HG02610 (cell line): ENCODE measurements around the gene AP1S1.

Experiments
- ATAC-seq: cut with Tn5 transposase; IDR thresholded peaks from one replicate; pipeline ENCODE4 v1.9.1; 2021; ENCODE audit warnings: mild to moderate bottlenecking, moderate library complexity; ENCODE audit not compliant: unreplicated experiment

AP1S1 gene

DNA sequence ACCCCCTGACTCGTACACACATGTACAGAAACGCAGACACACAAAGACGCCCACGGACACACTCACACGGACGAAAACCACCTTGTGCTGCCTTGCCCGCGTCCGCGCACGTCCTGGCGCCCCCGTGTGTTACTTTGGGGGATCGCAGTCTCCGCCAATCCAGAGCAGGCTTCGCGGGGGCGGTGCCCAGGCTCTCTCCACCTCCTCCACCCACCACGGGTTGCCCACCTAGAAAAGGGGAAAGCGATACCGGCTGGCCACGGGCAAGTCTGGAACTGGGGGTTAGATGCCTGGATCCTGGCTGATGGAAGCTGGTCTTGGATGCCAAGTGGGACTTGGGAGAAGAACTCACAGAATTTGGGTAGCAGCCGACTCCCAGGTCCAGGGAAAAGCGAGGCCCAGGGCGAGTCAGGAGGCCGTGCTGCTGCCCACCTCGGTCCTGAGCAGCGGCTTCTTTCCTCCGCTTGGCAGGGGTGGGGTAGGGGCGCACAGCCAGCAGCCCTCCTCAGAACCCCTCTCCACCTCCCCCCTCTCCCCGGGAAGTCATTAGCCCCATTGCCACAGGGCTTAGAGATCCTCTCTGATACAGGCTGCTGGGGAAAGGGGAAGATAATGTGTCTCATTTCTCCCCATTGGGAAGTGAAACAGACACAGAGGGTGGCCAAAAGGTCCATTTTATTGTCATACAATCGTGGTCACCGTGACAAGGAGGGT is 15.7 kb downstream of the AP1S1 start:
- ATAC-seq = peak; percentile 44

DNA sequence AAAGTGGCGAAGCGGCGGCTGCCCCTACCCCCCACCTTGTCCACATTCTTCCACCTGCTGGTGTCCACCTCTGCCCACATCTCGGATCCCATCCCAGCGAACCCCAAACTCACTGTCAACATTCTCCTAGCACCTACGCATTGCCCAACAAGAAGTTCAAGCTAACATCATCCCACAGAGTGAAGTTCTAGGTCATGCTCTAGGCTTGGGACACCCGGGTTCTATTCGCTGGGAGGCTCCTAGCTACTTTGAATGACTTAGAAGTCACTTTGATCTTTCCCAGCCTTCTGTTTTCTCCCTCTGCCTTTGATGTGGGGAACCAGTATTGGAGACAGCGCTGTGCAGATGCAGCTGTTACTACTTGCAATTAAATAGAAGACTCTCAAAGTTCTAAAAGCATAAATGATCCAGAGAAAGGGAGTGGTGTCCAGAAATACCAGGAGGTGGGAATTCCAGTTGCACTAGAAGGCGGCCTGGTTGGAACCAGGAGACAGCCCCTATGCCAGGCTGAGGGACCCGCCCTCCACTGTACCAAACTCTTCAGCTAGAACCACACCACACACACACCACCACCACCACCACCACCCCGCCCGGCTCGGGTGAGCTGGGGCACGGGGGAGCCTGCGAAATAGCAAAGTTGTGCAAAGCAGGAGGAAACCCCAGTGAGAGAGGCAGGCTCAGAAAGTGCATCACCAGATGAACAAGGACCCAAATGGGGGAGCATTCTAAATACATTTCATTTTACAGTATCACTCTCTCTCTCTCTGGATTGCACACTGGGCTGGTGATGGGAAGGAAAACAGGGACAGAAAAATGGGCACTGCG is 16.6 kb downstream of the AP1S1 start:
- ATAC-seq = no peak

DNA sequence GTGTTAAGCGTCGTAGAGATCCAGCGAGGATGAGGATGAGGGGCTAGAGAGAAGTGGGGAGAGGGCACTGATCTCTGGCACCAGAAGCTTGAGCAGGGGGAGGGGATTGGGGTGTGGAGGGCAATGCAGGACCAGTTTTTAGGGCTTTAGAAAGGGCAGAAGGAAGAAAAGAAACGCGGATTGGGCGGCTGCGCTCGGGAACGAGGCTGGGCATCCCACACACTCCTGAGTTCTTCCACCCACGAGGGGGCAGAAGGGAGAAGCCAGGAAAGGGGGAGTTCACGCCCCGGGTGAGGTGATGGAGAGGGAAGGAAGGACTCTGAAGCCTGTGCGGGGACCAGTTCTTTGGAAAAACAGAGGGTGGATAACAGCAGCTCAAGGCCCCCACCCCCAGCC is 17.2 kb downstream of the AP1S1 start:
- no peak for ATAC-seq

DNA sequence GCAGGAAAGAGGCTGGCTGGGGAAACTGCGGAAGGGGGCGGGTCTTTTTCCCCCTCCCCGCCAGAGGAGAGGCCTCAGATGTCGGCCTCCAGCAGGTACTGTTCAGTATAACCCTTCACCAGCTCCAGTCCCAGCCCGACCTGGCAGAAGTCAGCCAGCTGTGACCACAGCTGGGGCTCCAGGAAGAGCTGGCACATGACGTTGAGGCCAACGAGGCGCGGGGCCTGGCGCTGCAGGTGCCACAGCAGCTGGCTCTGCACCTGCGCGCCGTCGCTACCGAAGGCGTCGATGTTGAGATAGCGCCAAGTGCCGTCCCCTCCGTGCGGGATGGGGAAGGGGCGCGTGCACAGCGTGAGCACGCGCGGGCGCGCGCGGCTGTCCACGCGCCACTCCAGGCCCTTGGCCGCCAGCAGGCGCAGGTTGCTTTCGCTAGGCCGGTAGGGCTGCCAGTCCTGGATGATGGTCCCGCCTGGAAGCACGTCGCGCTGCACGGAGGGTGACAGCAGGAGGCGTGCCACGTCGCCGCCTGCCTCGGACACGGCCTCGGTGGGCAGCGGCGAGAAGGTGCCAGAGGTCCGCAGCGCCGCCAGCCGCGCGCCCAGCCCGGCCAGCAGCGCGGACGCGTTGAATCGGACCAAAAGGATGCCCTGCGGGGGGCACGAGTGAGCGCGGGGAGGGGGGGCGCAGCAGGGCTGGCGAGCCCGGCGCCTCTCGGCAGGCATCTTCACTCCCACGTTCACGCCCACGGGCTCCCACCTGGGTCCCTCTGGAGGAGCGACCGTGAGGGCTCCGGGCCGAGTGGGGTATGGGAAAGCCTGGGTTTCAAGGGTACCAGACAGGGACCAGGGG is 18.0 kb downstream of the AP1S1 start:
- no peak for ATAC-seq

DNA sequence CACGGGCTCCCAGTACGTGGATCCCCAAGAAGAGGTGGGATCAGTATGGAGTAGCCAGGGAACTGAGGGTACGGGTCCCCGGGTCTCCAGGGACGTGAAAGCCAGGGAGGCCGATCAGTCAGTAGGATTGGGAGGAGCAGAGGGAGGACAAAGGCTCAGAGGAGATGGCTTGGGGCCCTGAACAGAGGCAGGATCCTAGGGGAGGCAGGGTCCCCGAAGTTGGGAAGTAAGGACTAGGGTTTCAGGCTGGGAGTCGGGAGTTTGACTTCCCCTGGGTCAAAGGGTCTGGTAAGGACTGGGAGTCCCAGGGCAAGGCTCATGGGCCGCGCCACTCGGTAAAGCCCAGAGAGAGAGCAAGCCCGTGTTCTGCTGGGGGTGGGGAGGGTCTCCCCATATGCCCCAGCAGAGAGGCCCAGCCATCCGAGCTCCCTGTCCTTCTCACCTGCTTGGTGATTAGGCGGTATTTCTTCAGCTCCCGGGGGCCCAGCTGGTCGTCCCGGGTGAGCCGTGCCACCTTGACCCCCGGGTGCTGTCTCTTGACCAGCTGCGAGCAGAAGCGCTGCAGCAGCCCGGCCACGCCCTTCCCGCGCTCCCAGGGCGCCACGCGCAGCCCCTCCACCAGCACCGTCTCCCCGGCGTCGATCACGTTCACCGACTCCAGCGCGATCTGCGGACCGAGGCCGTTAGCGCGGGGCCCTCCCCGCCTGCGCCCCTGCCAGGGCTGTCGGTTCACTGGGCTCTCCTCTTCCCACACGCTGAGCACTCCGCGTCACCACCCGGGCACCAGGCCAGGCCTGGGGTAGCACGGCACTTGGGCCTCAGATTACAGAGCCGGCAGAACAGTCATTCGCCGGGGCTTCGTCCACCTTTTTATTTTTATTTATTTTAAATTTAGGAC is 18.8 kb downstream of the AP1S1 start:
- ATAC-seq = no peak

DNA sequence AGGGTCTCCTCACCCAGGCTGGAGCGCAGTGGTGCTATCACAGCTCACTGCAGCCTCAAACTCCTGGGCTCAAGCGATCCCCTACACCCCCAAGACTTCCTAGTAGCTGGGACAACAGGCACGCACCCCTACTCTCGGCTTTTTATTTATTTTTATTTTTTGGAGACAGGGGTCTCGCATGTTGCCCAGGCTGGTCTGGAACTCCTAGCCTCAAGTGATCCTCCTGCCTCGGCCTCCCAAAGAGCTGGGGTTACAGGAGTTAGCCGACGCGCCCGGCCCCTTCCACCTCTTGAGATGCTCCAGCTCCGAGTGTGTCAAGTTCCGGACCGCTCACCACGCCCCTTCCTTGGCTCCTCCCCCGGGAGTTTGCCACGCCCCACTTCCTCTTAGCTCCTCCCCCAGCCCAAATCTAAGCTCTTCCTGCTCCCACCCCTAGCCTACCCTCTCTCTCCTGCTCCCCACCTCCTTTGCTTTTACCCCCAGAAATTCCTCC is 19.5 kb downstream of the AP1S1 start:
- no peak for ATAC-seq

DNA sequence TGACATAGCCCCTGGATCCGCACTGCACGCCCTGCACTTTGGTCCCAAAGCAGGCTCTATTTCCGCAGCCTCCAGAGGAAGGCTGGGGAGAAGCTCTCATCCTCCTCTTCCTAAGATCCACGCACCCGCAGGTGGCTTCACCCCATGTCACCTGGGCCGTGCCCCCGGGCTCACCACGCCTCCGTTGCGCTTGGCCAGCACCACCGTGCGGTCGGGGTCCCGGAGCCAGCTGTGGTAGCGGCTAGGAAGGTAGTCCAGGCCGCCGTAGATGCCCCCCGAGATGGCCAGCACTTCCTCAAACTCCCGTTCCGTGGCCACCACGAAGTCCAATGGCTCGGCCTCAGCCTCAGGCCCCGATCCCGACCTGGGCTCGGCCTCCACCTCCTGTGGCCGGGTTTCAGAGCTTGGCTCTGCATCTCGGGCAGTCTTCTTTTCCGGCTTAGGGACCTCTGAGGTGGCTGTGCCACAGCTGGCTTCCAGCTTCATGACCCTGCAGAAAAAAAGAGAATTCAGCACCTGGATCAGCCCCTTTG is 20.1 kb downstream of the AP1S1 start:
- ATAC-seq = no peak

DNA sequence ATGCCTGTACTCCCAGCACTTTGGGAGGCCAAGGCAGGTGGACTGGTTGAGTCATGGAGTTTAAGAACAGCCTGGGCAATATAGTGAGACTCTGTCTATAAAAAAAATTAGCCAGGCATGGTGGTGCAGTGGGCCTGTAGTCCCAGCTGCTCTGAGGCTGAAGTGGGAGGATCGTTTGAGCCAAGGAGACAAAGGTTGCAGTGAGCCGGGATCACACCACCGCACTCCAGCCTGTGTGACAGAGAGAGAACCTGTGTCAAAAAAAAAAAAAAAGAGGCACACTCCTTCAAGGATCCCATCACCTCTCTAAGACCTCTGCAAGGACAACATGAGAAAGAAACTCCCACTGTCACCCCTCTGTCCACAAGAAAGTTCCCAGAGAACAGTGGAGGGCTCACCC is 21.4 kb downstream of the AP1S1 start:
- no peak for ATAC-seq

DNA sequence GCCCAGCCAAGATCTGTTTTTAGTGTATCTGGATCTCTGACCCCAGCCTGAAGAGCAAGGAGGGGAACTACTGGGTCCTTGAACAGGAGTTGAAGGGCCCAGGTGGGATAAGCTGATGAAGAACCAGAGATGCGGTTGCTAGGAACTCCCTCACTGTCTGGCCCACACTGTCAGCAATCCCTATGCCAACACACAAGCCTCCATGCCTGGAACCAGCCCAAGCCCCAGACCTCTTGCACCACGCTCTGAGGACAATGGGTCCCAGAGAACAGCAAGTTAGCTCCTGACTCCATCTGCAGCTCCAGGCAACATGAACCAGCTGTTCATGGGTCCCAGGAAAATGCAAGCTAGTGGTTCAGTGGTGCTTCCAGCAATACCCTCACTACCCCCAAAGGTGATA is 23.4 kb downstream of the AP1S1 start:
- no peak for ATAC-seq

DNA sequence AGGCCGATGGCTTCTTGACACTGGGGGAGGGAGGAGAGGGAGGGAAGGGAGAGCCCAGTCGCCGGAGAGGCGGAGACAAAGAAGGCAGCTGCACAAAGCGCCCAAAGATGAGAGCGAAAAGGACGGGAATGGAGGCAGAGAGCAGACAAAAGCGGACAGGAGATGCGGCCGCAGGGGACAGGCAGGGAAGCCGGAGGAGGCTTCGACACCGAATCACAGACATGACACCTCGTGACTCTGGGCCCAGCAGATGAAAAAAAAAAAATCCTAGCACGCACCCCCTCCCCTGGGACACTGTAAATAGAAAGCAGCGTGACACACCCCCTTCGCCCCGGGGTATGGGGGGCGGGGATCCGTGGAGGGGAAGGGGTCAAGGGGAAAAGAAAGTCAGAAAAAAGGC is 24.8 kb downstream of the AP1S1 start:
- ATAC-seq = no peak

DNA sequence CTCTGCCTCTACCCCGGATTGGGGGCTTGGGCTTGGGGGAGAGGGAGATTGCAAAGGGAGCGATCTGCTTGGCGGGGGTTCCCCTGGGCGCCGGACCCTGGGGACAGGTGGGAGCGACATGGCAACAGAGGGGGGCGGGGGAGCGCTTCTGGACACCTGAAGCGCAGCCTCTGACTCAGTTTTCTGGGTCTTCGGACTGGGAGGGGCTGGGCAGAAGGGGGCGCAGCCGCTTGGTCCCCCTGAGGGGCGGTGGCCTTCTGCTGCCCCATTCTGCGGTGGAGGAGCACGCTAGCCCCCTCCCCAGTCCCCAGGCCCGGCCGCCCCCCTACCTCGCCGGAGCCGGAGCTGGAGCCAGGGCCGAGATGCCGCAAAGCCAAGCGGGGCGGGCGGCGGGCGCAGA is 25.4 kb downstream of the AP1S1 start:
- no peak for ATAC-seq

DNA sequence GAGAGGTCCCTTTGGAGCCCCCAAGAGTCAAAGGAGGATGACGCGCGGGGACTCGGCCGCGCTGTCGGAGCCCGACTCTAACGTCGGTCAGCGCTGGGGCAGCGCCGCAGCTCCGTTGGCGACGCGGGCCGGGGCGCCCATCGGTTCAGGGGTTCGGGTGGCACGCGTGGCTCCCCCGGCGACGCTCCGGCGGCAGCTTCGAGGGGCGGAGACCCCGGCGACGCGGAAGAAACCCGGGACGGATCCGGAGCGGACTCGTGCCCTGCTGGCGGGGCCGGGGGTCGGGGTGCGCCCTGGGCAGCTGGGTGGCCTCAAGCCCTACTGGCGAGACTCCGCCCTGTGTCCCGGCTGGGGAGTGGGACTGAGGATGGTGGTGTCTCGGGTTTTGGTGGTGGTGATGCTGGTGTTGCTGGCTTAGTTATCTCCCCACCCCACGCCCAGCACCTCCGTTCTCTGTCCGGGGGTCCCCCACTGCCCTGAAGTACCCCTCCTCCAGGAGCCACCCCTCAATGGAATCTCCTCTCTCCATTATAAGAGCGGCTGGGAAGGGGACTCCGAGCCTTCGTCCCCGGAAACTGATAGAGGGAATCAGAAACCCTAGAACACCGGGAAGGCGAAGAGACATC is 26.0 kb downstream of the AP1S1 start, which contains the start of gene NAT16:
Gene NAT16, minus strand, starts transcription at position 164 of the 626 bp plus-strand sequence. CDS start 5,486 bp downstream, outside the sequence.
- ATAC-seq = no peak

DNA sequence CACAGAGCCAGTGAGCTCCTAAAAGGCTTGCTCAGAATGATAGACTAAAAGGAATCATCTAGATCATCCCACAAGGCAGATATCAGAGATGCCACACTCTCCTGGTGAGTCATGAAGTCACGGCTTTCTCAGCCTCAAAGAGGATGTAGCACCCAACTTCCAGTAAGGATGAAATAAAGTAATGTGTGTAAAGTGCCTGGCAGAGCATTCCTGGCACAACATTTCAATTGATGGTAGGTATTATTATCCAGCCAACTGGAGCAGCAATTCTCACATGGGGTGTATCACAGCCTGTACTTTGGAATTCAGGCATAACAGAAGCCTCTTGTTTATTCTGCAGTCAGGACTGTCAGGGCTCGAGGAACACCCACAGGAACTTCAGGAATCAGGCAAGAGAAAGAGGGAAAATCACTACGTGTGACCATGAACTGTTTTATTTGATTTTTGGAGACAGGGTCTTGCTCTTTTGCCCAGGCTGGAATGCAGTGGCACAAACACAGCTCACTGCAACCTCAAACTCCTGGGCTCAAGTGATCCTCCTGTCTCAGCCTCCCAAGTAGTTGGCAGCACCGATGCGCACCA is 31.1 kb downstream of the AP1S1 start:
- no peak for ATAC-seq

DNA sequence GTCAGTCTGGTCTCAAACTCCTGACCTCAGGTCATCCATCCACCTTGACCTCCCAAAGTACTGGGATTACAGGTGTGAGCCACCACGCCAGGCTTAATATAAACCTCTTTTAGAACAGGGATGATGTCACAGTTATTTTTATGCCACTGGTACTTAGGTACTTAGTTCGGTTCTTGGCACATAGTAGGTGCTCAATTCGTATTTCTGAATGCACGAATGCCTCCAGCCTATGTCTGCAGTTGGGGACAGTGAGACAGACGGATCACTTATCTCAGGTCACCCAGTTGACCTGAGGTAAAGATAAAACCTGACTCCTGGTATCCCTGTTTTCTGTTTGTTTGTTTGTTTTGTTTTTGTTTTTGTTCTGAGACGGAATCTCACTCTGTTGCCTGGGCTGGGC is 31.9 kb downstream of the AP1S1 start:
- ATAC-seq = no peak

DNA sequence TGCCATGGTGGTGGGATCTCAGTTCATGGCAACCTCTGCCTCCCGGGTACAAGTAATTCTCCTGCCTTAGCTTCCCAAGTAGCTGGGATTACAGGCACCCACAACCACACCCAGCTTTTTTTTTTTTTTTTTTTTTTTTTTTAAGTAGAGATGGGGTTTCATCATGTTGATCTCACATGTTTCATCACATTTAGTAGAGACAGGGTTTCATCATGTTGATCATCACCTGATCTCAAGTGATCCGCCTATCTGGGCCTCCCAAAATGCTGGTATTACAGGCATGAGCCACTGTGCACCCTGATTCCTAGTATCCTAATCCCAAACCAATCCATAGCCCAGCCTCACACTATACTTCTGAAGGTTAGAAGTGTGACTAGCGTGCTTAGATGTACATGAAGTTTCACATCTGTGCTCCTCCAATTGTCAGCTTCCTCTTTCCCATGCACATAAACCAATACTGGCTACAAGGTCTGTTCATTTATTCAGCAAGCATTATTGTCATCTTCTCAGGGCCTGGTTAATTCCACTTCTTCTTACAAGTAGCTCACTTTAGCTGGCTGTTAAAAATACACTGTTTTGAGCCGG is 32.7 kb downstream of the AP1S1 start:
- no peak for ATAC-seq

DNA sequence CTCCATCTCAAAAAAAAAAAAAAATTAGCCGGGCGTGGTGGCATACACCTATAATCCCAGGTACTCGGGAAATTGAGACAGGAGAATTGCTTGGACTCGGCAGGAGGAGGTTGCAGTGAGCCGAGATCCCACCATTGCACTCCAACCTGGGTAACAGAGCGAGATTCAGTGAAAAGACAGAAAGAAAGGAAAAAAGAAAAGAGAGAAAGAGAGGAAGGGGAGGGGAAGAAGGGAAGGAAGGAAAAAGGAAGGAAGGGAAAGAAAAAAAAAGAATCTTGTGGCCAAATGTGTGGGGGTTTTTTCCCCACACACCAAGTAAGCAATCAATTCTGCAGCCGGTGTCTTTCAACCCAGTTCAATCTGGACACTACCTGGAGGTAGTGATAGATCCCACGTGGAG is 34.8 kb downstream of the AP1S1 start:
- ATAC-seq = no peak

DNA sequence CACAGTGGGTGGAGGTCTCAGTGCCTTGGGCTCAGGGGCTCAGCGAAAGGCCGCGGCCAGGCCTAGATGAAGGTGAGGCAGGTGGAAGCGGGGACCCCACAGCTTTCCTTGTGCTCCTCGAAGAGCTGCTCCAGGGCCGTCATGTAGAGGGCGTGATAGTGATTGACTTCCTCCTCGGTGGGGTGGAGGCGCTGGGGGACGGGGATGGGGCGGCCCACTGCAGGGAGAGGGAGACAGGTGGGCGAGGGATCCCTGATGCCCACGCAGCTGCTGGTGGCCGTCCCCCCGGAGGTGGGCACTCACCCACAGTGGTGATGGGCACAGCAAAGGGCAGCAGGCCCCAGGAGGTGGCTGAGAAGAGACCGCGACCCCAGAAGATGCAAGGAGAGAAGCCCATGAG is 41.6 kb downstream of the AP1S1 start:
- ATAC-seq = no peak

DNA sequence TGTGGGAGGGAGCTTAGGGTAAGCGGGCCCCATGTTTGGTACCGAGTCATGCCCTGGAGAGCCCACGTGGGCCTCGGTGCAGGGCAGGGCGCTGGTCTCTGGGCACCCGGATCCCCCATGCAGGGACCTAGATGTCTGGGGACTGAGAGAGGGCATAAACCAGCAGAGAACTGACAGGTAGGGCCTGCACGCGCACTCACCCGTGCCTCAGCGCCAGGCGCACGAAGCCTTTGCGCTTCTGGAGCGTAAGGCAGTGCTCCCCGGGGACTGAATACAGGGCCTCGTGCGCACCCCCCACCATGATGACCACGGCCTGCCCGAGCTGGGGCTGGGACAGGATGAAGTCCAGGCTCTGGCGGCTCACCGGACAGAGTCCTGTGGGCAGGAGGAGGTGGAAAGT is 43.7 kb downstream of the AP1S1 start:
- no peak for ATAC-seq

DNA sequence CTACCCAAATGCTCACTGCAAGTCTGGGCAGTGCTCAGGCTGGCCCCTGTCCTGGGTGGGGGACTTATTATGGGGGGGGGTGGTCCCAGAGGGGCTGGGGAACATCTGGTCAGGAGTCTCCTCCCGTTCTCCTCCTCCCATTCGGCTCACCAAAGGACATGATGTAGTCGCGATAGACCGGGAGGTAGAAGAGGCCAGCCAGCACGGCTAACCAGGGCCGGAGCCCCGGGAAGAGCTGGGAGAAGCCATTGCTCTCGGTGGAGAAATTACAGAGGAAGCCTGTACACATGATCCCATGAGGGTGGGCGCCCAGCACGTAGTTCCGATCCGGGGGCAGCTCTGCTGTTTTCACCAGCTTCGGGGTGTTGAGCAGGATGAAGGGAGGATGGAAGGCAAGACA is 44.2 kb downstream of the AP1S1 start:
- no peak for ATAC-seq
